Measurements from ENCODE around the gene LAMA2. TPM values are rescaled to one million over a fixed set of nuclear protein-coding genes. Genes with fewer than 3 reads are reported as not detected.
"Not testable (repeated sequence)": the region's sequence is repeated elsewhere in the genome, so short reads cannot be mapped to it uniquely, and the experiment has no call there.

The LAMA2 gene
- total RNA-seq, 1 donor from 2014 or later: 1.8 TPM

- H3K4me3 Mint-ChIP-seq (ENCODE audit: unreplicated experiment): no peak overlapping the region
- Histone ChIP-seq H3K79me2 (ENCODE audit: insufficient read depth, low read length) (no peaks in the 10 kb centered on the region), H3K4me3 (ENCODE audit: insufficient read depth, low read depth, low read length) (no peak overlapping the region), H3K4me2 (ENCODE audit: low read length) (no peak overlapping the region), H3K27ac (ENCODE audit: low read depth, low read length) (no peak overlapping the region), H3K27me3 (ENCODE audit: insufficient read depth, low read length) (no peaks in the 10 kb centered on the region), H3K9ac (ENCODE audit: low read length) (no peak overlapping the region), H4K20me1 (ENCODE audit: insufficient read depth, low read length) (no peaks in the 10 kb centered on the region), H3K36me3 (ENCODE audit: insufficient read depth, low read length) (no peaks in the 10 kb centered on the region), H2AFZ (ENCODE audit: low read depth, low read length) (no peak overlapping the region), H3K4me1 (ENCODE audit: insufficient read depth, low read length) (no peaks in the 10 kb centered on the region), H3K9me3 (ENCODE audit: insufficient read depth, low read depth, low read length) (no peaks in the 10 kb centered on the region)
- H3K27ac Mint-ChIP-seq (ENCODE audit: unreplicated experiment): no peak overlapping the region
- no peak for DNase-seq (ENCODE audit: low read depth)
- H3K36me3 Mint-ChIP-seq (ENCODE audit: low read depth, unreplicated experiment): no peaks in the 10 kb centered on the region
- TF ChIP-seq EZH2 (IDR thresholded peaks at IDR 0.05; ENCODE audit: insufficient read depth, low read length): no peak
- TF ChIP-seq CTCF (IDR thresholded peaks at IDR 0.05; ENCODE audit: insufficient read depth, low read depth, low read length): no peak
- no peaks in the 10 kb centered on the region for H3K27me3 Mint-ChIP-seq (ENCODE audit: low read depth, unreplicated experiment)
- no peaks in the 10 kb centered on the region for H3K9me3 Mint-ChIP-seq (ENCODE audit: unreplicated experiment)
- no peaks in the 10 kb centered on the region for H3K4me1 Mint-ChIP-seq (ENCODE audit: low read depth, unreplicated experiment)
- FAIRE-seq: no peak
Measured at GRCh38 chr6:129163551-129163950, 280.6 kb downstream of the LAMA2 start.

GRCh38 chr6:129164032-129164431 is 281.1 kb downstream of the LAMA2 start:
- Histone ChIP-seq H2AFZ (ENCODE audit: low read depth, low read length) (no peak overlapping the region), H3K4me3 (ENCODE audit: insufficient read depth, low read depth, low read length) (no peak overlapping the region), H3K27ac (ENCODE audit: low read depth, low read length) (no peak overlapping the region), H3K9ac (ENCODE audit: low read length) (no peak overlapping the region), H4K20me1 (ENCODE audit: insufficient read depth, low read length) (no peaks in the 10 kb centered on the region), H3K79me2 (ENCODE audit: insufficient read depth, low read length) (no peaks in the 10 kb centered on the region), H3K4me2 (ENCODE audit: low read length) (no peak overlapping the region), H3K36me3 (ENCODE audit: insufficient read depth, low read length) (no peaks in the 10 kb centered on the region), H3K9me3 (ENCODE audit: insufficient read depth, low read depth, low read length) (no peaks in the 10 kb centered on the region), H3K4me1 (ENCODE audit: insufficient read depth, low read length) (no peaks in the 10 kb centered on the region), H3K27me3 (ENCODE audit: insufficient read depth, low read length) (no peaks in the 10 kb centered on the region)
- Mint-ChIP-seq H3K27ac (ENCODE audit: unreplicated experiment) (no peak overlapping the region), H3K36me3 (ENCODE audit: low read depth, unreplicated experiment) (no peaks in the 10 kb centered on the region), H3K9me3 (ENCODE audit: unreplicated experiment) (no peaks in the 10 kb centered on the region), H3K27me3 (ENCODE audit: low read depth, unreplicated experiment) (no peaks in the 10 kb centered on the region), H3K4me3 (ENCODE audit: unreplicated experiment) (no peak overlapping the region), H3K4me1 (ENCODE audit: low read depth, unreplicated experiment) (no peaks in the 10 kb centered on the region)
- no peak for TF ChIP-seq CTCF (IDR thresholded peaks at IDR 0.05; ENCODE audit: insufficient read depth, low read depth, low read length)
- no peak for TF ChIP-seq EZH2 (IDR thresholded peaks at IDR 0.05; ENCODE audit: insufficient read depth, low read length)
- FAIRE-seq (no peak), DNase-seq (ENCODE audit: low read depth) (no peak)

- not testable (repeated sequence) for H3K27me3 ChIP-seq (ENCODE audit: insufficient read depth, low read length); H3K4me3 ChIP-seq (ENCODE audit: insufficient read depth, low read depth, low read length); H3K79me2 ChIP-seq (ENCODE audit: insufficient read depth, low read length); H2AFZ ChIP-seq (ENCODE audit: low read depth, low read length); H3K9me3 ChIP-seq (ENCODE audit: insufficient read depth, low read depth, low read length); H3K36me3 Mint-ChIP-seq (ENCODE audit: low read depth, unreplicated experiment); H3K27ac Mint-ChIP-seq (ENCODE audit: unreplicated experiment); H3K4me2 ChIP-seq (ENCODE audit: low read length); H3K4me1 Mint-ChIP-seq (ENCODE audit: low read depth, unreplicated experiment); FAIRE-seq; H3K27me3 Mint-ChIP-seq (ENCODE audit: low read depth, unreplicated experiment); H3K36me3 ChIP-seq (ENCODE audit: insufficient read depth, low read length); DNase-seq (ENCODE audit: low read depth); H3K9me3 Mint-ChIP-seq (ENCODE audit: unreplicated experiment); H3K4me3 Mint-ChIP-seq (ENCODE audit: unreplicated experiment); H3K4me1 ChIP-seq (ENCODE audit: insufficient read depth, low read length); H3K9ac ChIP-seq (ENCODE audit: low read length); H4K20me1 ChIP-seq (ENCODE audit: insufficient read depth, low read length); H3K27ac ChIP-seq (ENCODE audit: low read depth, low read length)
Measured at GRCh38 chr6:129172279-129172995, 289.5 kb downstream of the LAMA2 start.
